ENCODE results near the gene TMEM184A.

DNA sequence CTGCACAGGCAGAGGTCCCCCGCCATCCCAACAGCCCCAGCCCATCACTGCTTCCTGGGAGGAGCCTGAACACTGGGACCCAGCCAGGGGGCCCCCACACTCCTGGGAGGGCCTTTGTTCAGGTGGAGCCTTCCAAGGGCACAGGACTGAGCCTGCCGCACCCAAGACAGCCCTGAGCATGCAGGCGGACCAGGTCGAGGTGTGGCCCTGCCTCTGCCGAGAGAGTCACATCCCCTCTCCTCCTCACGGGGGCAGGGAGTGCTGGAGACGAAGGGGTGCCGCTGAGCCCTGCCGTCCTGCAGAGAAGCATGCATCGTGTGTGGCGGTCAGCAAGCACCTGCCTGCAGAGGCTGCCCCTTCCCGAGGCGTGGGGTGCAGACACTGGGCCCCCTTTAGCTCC, 32.8 kb downstream of the TMEM184A start:
- TF ChIP-seq, protein P1, sequence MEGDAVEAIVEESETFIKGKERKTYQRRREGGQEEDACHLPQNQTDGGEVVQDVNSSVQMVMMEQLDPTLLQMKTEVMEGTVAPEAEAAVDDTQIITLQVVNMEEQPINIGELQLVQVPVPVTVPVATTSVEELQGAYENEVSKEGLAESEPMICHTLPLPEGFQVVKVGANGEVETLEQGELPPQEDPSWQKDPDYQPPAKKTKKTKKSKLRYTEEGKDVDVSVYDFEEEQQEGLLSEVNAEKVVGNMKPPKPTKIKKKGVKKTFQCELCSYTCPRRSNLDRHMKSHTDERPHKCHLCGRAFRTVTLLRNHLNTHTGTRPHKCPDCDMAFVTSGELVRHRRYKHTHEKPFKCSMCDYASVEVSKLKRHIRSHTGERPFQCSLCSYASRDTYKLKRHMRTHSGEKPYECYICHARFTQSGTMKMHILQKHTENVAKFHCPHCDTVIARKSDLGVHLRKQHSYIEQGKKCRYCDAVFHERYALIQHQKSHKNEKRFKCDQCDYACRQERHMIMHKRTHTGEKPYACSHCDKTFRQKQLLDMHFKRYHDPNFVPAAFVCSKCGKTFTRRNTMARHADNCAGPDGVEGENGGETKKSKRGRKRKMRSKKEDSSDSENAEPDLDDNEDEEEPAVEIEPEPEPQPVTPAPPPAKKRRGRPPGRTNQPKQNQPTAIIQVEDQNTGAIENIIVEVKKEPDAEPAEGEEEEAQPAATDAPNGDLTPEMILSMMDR (IDR thresholded peaks at IDR 0.05) = no peak
- TF ChIP-seq POLR2A (IDR thresholded peaks at IDR 0.05) = no peak
